SU-DHL-6 (cell line): ENCODE data around the gene SMAP1.

ENCODE experiments used
- EZH2phosphoT487 ChIP-seq: fragments of 200-600 bp; sonication (generic), shearing (Covaris generic); conservative IDR thresholded peaks from 2 replicates; pipeline ENCODE4 v1.6.1; 2018; ENCODE audit warnings: mild to moderate bottlenecking, antibody characterized with exemption, low read length, moderate library complexity, mixed read lengths
- TF ChIP-seq, protein P1 (sequence below): fragments of 200-600 bp; sonication (generic); IDR thresholded peaks from one replicate; pipeline ENCODE4 v1.5.1; 2017; ENCODE audit warnings: antibody characterized with exemption, mild to moderate bottlenecking, low read length, moderate library complexity; ENCODE audit not compliant: insufficient read depth, poor library complexity, severe bottlenecking

DNA sequence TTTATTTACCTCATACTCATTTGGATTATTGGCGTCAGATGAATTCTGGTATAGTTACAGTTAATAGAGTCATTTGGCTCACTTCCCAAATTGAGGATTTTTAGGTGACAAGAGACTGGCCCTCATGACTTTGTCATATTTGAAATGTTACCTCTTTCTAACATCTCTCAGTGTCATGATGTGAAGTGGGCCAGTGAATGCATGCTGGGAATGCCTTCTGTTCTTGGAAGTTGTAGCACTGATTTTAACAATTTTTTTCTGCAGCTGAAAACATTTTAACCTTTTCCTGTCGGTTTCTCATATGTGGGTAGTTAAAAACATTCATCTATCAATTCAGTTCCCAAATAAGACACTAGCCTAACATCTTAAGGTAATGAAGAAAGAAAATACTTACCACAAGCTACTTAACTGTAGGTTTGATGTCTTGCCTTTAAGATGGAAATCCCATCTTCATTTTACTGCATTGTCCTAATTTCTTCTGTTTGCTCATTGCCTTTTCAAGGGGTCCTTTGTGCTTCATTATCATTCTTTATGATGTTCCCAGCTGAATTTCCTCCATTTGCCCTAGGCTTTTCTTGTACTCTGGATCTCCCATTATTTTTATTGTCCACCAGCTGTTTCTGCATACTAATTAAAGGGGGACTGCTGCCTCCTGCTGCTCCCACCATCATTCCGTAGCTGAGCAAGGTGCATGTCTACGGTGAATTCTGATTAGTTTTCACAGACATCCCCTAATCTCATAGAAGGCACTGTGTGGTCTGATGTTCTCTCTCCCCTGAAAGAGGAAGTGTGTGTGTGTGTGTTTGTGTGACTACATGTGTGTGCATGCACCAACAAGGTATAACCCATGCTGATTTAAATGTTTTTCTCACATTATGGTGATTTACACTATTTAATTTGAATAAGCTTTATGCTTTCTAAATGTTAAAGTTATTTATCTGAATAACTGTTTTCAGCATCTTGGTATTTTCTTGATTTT is 179.7 kb downstream of the SMAP1 start:
- TF ChIP-seq, protein P1, sequence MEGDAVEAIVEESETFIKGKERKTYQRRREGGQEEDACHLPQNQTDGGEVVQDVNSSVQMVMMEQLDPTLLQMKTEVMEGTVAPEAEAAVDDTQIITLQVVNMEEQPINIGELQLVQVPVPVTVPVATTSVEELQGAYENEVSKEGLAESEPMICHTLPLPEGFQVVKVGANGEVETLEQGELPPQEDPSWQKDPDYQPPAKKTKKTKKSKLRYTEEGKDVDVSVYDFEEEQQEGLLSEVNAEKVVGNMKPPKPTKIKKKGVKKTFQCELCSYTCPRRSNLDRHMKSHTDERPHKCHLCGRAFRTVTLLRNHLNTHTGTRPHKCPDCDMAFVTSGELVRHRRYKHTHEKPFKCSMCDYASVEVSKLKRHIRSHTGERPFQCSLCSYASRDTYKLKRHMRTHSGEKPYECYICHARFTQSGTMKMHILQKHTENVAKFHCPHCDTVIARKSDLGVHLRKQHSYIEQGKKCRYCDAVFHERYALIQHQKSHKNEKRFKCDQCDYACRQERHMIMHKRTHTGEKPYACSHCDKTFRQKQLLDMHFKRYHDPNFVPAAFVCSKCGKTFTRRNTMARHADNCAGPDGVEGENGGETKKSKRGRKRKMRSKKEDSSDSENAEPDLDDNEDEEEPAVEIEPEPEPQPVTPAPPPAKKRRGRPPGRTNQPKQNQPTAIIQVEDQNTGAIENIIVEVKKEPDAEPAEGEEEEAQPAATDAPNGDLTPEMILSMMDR = no peak
- TF ChIP-seq EZH2phosphoT487 = no peak
